HG03460 (cell line): ENCODE results near the gene METTL2B.
"Not testable (repeated sequence)": the region's sequence is repeated elsewhere in the genome, so short reads cannot be mapped to it uniquely, and the experiment has no call there.

Experiments used
- ATAC-seq: cut with Tn5 transposase; IDR thresholded peaks from one replicate; pipeline ENCODE4 v1.9.1; 2021; ENCODE audit not compliant: unreplicated experiment

Gene METTL2B

DNA sequence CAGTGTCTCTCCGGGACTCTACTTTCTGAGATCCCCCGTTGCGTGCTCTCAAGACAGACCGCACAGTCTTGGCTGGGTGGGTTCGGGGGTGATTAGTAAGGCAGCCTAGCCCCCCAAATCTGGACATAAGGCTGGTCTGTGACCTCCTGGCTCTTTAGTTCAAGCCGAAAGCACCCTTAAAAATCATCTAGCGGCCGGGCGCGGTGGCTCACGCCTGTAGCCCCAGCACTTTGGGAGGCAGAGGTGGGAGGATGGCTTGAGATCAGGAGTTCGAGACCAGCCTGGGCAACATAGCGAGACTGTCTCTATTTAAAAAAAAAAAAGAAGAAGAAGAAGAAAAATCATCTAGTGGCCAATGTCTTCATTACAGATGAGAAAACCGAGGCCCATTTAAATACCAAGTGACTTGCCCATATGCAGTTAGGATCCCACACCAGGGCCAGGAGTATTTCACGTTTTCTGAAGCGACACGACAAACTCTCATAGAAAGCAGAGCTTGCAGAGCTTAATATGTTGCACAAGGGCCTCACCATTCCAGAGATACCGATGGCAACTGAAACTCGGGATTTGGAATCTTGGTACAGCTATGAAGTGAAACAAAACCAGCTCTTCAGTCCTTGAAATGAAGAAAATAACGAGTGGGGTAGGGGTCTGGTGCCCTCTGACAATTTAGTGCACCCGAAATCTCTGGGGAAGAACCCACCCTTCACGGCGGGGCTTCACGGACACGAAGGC lies 21.6 kb upstream of the METTL2B start:
- no peak for ATAC-seq

GRCh38 chr7:128455543-128456254 lies 20.8 kb upstream of the METTL2B start, which contains the start of gene HILPDA:
HILPDA (plus strand) TSS chr7:128455878; CDS start chr7:128457269, 1,391 bp downstream.
- peak; percentile 80 for ATAC-seq

DNA sequence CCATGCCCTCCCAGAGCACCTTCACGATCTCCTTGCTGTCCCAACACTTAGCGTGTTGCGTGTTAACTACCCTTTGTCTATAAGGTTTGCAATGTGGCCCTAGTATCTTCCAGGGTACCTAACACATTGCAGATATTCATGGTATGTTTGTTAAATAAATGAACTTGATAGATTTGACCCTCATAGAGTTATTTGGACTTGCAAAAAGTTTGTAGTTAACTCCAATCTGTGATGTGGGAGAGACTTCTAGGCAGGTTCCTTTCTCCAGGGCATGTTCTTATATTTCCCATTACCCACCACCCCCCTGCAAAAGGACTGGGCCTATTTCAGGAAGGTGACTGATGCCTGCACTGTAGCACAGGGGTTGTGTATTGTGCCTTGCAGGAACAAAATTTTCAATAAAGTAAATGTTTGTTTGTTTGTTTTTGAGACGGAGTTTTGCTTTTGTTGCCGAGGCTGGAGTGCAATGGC lies 20.3 kb upstream of the METTL2B start:
- ATAC-seq, result no peak

GRCh38 chr7:128457385-128457784 lies 19.2 kb upstream of the METTL2B start:
- not testable (repeated sequence) for ATAC-seq

GRCh38 chr7:128458956-128459355 lies 17.6 kb upstream of the METTL2B start:
- ATAC-seq, result peak; percentile 22

GRCh38 chr7:128459394-128459878 lies 17.1 kb upstream of the METTL2B start:
- ATAC-seq, result peak; percentile 43

- ATAC-seq, result no peak
Measured at GRCh38 chr7:128462460-128462859, 14.1 kb upstream of the METTL2B start.

- ATAC-seq, result not testable (repeated sequence)
Measured at GRCh38 chr7:128463345-128463744, 13.2 kb upstream of the METTL2B start.

GRCh38 chr7:128463933-128464332 lies 12.6 kb upstream of the METTL2B start:
- not testable (repeated sequence) for ATAC-seq

GRCh38 chr7:128466871-128467270 lies 9.7 kb upstream of the METTL2B start:
- not testable (repeated sequence) for ATAC-seq

- ATAC-seq, result not testable (repeated sequence)
Measured at GRCh38 chr7:128477336-128477690, 765 bp downstream of the METTL2B start.

- ATAC-seq, result not testable (repeated sequence)
Measured at GRCh38 chr7:128479082-128479481, 2.5 kb downstream of the METTL2B start.

DNA sequence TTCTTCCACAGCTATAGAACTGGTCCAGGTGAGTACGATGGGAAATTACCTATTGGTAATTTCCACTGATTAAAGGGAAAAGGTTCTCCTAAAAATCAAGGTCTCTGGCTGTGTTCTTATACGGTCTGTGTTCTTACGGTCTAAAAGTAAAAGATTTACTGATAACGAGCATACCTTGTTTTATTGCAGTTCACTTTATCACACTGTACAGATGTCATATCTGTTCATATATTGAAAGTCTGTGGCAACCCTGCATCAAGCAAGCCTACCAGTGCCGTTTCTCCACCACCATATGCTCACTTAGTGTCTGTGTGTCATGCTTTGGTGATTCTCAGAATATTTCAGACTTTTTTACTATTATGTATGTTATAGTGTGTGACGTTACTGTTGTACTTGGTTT lies 11.6 kb downstream of the METTL2B start:
- ATAC-seq, result not testable (repeated sequence)

DNA sequence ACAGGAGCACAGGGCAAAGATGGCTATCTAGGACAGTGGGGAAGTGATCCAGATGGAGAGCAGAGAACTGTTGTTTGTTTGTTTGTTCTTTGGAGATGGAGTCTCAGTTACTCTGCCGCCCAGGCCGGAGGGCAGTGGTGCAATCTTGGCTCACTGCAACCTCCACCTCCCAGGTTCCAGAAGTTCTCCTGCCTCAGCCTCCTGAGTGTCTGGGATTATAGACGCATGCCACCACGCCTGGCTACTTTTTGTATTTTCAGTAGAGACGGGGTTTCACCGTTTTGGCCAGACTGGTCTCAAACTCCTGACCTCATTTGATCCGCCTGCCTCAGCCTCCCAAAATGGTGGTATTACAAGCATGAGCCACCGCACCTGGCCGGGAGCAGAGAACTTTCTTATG lies 20.9 kb downstream of the METTL2B start:
- ATAC-seq, result no peak

DNA sequence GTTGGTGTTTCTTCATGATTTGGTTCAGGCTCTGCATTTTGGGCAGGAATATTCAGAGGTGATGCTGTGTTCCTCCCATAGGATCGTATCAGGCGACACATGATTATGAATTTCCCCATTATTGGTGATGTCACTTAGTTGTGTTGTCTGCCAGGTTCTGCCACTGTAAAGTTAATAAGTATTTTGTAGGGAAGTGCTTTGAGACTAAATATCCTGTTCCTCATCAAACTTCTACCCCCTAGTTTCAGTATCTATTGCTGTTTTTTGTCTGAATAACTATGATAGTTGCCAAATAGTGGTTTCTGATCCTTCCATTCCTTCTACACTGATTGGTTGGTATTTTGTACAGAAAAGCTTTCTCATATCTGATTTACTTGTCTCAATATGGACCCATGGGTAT lies 28.9 kb downstream of the METTL2B start:
- ATAC-seq, result not testable (repeated sequence)

DNA sequence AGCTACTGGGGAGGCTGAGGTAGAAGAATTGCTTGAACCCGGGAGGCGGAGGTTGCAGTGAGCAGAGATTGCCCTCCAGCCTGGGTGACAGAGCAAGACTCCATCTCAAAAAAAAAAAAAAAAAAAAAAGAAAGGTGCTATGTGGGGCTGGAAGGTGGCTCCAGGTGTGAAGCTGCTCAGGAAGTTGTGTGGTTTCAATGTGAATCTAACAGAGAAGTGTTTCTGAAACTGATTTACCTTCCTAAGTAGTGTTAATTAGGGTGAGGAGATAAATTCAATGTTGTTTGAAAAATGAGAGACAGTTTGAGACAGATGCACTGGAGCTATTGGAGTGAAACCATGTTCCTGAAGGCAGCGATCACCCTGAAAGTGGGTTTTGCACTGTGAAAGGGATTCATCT lies 30.3 kb downstream of the METTL2B start:
- ATAC-seq, result not testable (repeated sequence)

DNA sequence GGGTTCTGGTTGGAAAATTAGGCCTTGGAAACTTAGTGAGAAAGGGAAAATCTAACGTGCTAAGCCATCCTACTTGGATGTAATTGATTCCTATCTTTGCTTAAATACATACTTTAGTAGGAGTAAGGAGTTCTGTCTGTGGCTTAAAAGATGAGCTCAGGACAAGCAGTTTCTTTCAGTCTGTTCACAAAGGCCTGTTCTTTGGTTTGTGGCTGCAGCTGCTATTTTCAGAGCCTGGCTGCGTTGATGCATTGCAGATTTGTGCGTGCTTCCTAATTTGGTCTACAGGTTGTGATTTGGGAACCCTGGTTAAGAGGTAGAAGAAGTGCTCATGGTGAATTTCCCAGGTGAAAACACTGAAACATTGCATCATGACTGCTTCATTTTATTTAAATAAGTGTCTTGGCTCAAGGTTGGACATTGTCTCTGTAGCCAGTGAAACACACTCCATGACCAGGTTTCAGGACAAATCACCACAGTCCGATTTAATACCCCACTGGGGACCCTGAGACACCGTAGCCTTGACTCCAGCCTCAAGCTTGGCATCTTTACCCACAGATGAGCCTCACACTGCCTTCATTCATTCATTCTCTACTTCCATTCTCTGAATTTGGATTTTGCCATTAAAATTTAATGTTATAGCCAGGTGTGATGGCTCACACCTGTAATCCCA lies 30.9 kb downstream of the METTL2B start:
- ATAC-seq, result peak; percentile 57

DNA sequence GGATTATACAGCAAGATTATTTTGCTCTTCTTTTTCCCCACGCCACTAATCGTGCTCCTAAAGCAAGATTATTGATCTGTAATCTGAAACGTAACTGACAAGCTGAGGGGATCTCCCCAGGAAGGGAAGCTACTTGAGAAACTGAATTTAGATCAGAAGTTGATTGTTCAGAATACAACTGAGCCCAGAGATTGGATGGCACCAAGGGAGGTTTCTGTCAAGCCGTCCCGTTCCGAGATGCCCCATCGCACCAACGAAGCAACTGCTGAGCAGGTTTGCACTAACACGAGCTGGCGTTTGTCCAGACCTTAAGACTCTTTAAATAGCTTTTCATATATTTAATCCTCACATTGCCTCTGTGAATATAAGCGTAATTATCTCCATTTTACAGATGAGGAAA lies 35.1 kb downstream of the METTL2B start:
- not testable (repeated sequence) for ATAC-seq

DNA sequence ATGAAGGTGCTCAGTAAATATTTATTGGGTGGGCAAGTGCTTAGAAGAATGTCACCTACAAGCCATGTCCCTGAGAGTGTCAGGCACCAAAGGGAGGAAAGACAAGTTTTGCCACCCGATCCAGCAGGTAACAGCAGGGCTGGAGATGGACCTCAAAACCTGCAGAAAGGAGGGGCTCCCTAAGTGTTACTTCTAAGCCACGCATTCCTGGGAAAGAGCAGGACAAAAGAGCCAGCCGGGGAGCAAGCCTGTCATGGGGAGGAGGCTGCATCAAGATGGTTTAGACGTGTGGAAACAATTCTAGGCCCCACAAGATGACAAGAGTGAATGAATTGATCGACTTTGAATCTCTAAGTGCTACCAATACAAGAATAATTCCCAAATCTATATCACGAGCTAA lies 38.7 kb downstream of the METTL2B start:
- ATAC-seq, result not testable (repeated sequence)

DNA sequence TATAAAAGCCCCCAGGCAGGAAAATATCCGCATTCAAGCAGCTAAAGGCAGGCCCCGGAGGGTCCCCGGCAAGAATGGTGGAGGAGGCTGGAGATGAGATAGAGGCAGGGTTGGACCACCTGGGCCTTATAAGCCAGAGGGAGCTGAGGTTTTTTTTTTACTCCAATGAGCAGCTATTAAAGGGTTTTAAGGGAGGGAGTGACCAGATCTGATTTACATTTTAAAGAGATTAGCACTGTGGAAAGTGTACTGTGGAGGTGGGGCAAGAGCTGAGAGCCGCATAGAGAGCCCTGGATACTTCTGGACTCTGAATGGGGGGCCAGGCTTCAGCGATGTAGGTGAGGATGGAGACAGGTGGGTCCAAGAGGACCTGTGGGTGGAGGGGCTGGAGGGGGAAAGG lies 40.5 kb downstream of the METTL2B start:
- not testable (repeated sequence) for ATAC-seq

DNA sequence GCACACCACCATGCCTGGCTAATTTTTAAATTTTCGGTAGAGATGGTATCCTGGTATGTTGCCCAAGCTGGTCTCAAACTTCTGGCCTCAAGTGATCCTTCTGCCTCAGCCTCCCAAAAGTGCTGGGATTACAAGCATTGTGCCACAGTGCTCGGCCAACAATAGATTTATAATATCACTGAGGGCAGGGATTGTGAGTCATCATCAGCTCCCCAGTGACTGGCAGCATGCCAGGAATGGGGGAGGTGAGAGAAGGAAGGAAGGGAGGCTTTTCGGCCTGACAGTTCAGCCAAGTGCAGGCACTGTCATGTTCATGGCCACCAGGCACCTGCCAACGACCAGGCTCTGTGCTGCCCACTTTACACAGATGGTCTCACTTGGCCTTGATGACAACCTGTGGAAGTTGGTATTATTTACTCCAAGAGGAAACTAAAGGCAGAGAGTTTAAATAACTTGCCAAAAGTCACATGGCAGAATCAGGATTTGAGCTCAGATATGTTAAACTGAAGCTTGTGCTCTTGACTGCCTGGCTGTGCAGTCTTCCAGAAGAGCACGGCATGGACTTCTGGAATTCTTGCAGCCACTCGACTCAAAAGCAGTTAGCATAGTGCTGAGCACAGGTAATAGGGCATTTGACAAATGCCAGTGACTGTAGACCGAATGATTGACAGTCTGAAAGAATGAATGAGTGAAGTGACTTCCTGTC lies 46.8 kb downstream of the METTL2B start:
- ATAC-seq, result not testable (repeated sequence)
